Upper lobe of left lung (tissue), 4 donors: ENCODE data around the gene NKAIN4.

Source experiments
- CTCF ChIP-seq, 6 experiments: fragments of 450-650 bp in 4 of 6; fragments of 200-600 bp in 2 of 6; sonication (generic) in 2 of 6; IDR thresholded peaks; one replicate each; pipeline ENCODE4 v1.5.1; 2016 to 2019; ENCODE audit warnings: antibody characterized with exemption in 6 of 6
- EP300 ChIP-seq, 4 donors: sonication (generic); formaldehyde crosslinking; IDR thresholded peaks; one replicate each; pipeline ENCODE4 v1.5.1; 2017; ENCODE audit warnings: antibody characterized with exemption in 4 of 4, control low read depth in 2 of 4
- POLR2A ChIP-seq, 4 donors: fragments of 450-650 bp; IDR thresholded peaks; one replicate each; pipeline ENCODE4 v1.5.1; 2016 to 2017; ENCODE audit warnings: antibody characterized with exemption in 4 of 4, mild to moderate bottlenecking in 2 of 4
- POLR2AphosphoS5 ChIP-seq, 2 donors: sonication (generic); formaldehyde crosslinking; IDR thresholded peaks; one replicate each; pipeline ENCODE4 v1.5.1; 2017; ENCODE audit warnings: antibody characterized with exemption in 2 of 2

GRCh38 chr20:63286781-63287696 lies 32.8 kb upstream of the NKAIN4 start:
- TF ChIP-seq POLR2A (IDR thresholded peaks at IDR 0.05) (no peak), CTCF (IDR thresholded peaks at IDR 0.05) (no peak), EP300 (IDR thresholded peaks at IDR 0.05) (no peak), POLR2AphosphoS5 (IDR thresholded peaks at IDR 0.05) (no peak)
